ENCODE measurements around the gene TSHZ2. TPM values are rescaled to one million over a fixed set of nuclear protein-coding genes. Genes with fewer than 3 reads are reported as not detected.

The TSHZ2 gene
- total and polyA plus RNA-seq, 2 of the 4 experiments (the other 2 are of a cell fraction): under 0.01 to 0.02 TPM

DNA sequence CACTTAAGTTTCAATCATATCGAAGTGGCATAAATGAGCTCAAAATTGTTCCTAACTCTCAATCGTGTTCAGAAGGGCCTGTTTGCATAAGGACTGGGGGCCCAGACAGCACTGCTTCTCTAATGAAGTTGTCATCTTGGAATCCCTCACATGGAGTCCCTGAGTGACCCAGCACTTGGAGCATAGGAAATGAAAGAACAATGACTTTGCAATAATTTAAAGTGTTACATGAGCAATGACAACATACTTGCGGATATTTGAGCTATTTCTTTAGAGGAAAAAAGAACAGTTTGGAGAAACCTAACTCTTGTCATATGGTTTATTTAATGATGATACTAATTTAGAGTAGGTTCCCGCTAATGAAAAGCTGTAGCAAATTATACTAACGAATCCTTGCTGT, 239.9 kb downstream of the TSHZ2 start:
- Histone ChIP-seq H3K14ac (replicated peaks; ENCODE audit: low read depth, low read length) (no peak overlapping the region), H3K4me2 (ENCODE audit: low read depth, low read length) (no peak overlapping the region), H2BK120ac (ENCODE audit: low read depth, low read length) (no peak overlapping the region), H3K36me3 (ENCODE audit: control insufficient read depth, insufficient read depth, low read length) (no peaks in the 10 kb centered on the region), H3K27me3 (ENCODE audit: control insufficient read depth, insufficient read depth, low read length) (no peaks in the 10 kb centered on the region; the same call in 1 of the 2 replicates), H3K56ac (ENCODE audit: extremely low read depth, insufficient read depth, low read length) (no peak overlapping the region), H4K5ac (ENCODE audit: low read depth, low read length) (no peak overlapping the region), H2BK15ac (ENCODE audit: low read depth, low read length) (no peak overlapping the region), H3K9me3 (ENCODE audit: control insufficient read depth, insufficient read depth, low read length) (no peaks in the 10 kb centered on the region), H4K8ac (ENCODE audit: low read depth in 2 of 2, low read length in 2 of 2) (no peak overlapping the region), H3K18ac (ENCODE audit: low read depth, low read length) (no peak overlapping the region), H2AK9ac (replicated peaks; ENCODE audit: low read depth, low read length, poor library complexity) (no peak overlapping the region), H4K20me1 (ENCODE audit: insufficient read depth, low read length) (no peaks in the 10 kb centered on the region), H2BK20ac (ENCODE audit: low read depth, low read length) (no peak overlapping the region), H3K9me1 (ENCODE audit: insufficient read depth, low read length) (no peaks in the 10 kb centered on the region), H3K79me1 (ENCODE audit: low read depth in 1 of 2, low read length in 2 of 2) (no peaks in the 10 kb centered on the region), H3K27ac (ENCODE audit: insufficient read depth, low read length) (no peak overlapping the region), H3K9ac (ENCODE audit: low read depth, low read length) (no peak overlapping the region), H2AK5ac (ENCODE audit: low read depth, low read length) (no peak overlapping the region), H3K4me1 (ENCODE audit: control insufficient read depth, insufficient read depth, low read length) (no peaks in the 10 kb centered on the region), H3K4ac (ENCODE audit: low read depth, low read length) (no peak overlapping the region), H2AFZ (replicated peaks; ENCODE audit: low read length, poor library complexity) (no peak overlapping the region), H3K4me3 (ENCODE audit: insufficient read depth, low read depth, low read length) (no peak overlapping the region), H3K23ac (ENCODE audit: low read depth, low read length) (no peak overlapping the region), H4K91ac (ENCODE audit: insufficient read depth, low read depth, low read length) (no peak overlapping the region), H2BK5ac (ENCODE audit: low read depth, low read length, poor library complexity, severe bottlenecking) (no peak overlapping the region)
- dilution Hi-C loops (cut with HindIII; ENCODE audit: low sequenced_read_pairs, unreplicated experiment): no loop called here
- TF ChIP-seq NFE2L2 (IDR thresholded peaks at IDR 0.05; ENCODE audit: low read depth, low read length): peak; percentile 29; the same call in 1 of the 2 replicates
- TF ChIP-seq POLR2A (IDR thresholded peaks at IDR 0.05; ENCODE audit: low read depth, low read length): no peak
- intact Hi-C loops (cut with micrococcal nuclease): loop anchor here (10.0 kb wide), 1 partner anchor 333 kb away; no protein-coding TSS in a partner anchor
- BruUV-seq (replicated peaks): no TSS peak
- WGBS, 2 experiments (ENCODE audit: extremely low coverage in 2 of 2, insufficient read length in 1 of 2): 83% methylated on average over 3 of the region's 5 CpGs; no CpG with 5 or more reads in 1 of the 2 experiments
- no peak for ATAC-seq (ENCODE audit: low read depth)
- in situ Hi-C loops (cut with MboI; ENCODE audit: low sequenced_read_pairs): loop anchor here (25.0 kb wide), 1 partner anchor 900 kb away; no protein-coding TSS in a partner anchor
- ChIA-PET POLR2A (ENCODE audit: unreplicated experiment) (no interaction called here), CTCF (interaction anchor here (0.6 kb wide), 1 partner anchor 854 kb away, joined by 5 read pairs; no protein-coding TSS in a partner anchor)
- no peak for DNase-seq

Data from IMR-90 (cell line).